ENCODE results near the gene NPFFR1. TPM values are rescaled to one million over a fixed set of nuclear protein-coding genes. Genes with fewer than 3 reads are reported as not detected.

The NPFFR1 gene
- total and polyA plus RNA-seq, 10 of the 15 experiments (the other 5 are each of a cell fraction or from before 2014, with no cell fraction given) = 0.03 TPM; not detected in 9

DNA sequence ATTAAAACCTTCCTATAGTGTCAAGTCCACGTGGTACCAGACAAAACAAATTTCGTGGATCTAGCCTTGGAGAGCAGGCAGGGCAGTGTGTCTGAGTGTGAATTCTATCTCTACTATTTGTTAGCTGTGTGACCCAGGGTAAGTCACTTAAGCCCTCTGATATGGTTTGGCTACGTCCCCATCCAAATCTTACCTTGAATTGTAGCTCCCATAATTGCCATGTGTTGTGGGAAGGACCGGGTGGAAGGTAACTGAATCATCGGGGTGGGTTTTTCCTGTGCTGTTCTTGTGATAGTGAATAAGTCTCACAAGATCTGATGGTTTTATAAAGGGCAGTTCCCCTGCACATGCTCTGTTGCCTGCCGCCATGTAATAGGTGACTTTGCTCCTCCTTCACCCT lies 2.8 kb upstream of the NPFFR1 start:
- Histone ChIP-seq H2AFZ (ENCODE audit: control insufficient read depth, low read depth, low read length) (no peak overlapping the region), H4K20me1 (ENCODE audit: control insufficient read depth, insufficient read depth) (no peaks in the 10 kb centered on the region), H3K9ac (ENCODE audit: control insufficient read depth, insufficient read depth, low read length) (no peak overlapping the region), H3K4me2 (ENCODE audit: control insufficient read depth, insufficient read depth) (no peak overlapping the region), H3K79me2 (ENCODE audit: control insufficient read depth, insufficient read depth, low read length) (no peaks in the 10 kb centered on the region), H3K4me3 (no peak overlapping the region), H3K27me3 (replicated peaks in 1 of 2; ENCODE audit: control insufficient read depth in 2 of 2, insufficient read depth in 2 of 2, low read length in 1 of 2) (peaks cover 7 to 12% of the 10 kb centered on the region in 2 experiments), H3K36me3 (ENCODE audit: control insufficient read depth in 2 of 2, insufficient read depth in 2 of 2, low read length in 1 of 2) (no peaks in the 10 kb centered on the region), H3K4me1 (ENCODE audit: control insufficient read depth, insufficient read depth, low read length) (no peaks in the 10 kb centered on the region), H3K9me3 (replicated peaks; ENCODE audit: control insufficient read depth, insufficient read depth, low read length) (no peaks in the 10 kb centered on the region), H3K27ac (ENCODE audit: control insufficient read depth, insufficient read depth) (no peak overlapping the region)
- WGBS (ENCODE audit: insufficient coverage, insufficient replicate concordance, low lambda C conversion rate, missing lambda C conversion rate) = 48% methylated on average over 6 of the region's 6 CpGs
- POLR2A ChIA-PET = interaction anchor here (0.6 kb wide), 1 partner anchor 28 kb away, joined by 3 read pairs; no protein-coding TSS in a partner anchor
- BruUV-seq (replicated peaks) = no TSS peak
- SMC1A ChIA-PET (ENCODE audit: uncharacterized antibody, unreplicated experiment) = interaction anchor here (3.0 kb wide), 1 partner anchor 10 kb away, joined by 10 read pairs; no protein-coding TSS in a partner anchor
- RAD21 ChIA-PET (ENCODE audit: unreplicated experiment) = no interaction called here
- CTCF ChIA-PET = no interaction called here
- in situ Hi-C loops (cut with MboI) = no loop called here
- intact Hi-C loops (cut with micrococcal nuclease; ENCODE audit: unreplicated experiment) = no loop called here
- no peak for DNase-seq (ENCODE audit: low read depth, low spot score)
- TF ChIP-seq POU2F2 (IDR thresholded peaks at IDR 0.05; ENCODE audit: borderline replicate concordance, low read depth, low read length) (no peak), ZNF207 (IDR thresholded peaks at IDR 0.05; ENCODE audit: borderline replicate concordance) (no peak), SMC3 (IDR thresholded peaks at IDR 0.05; ENCODE audit: borderline replicate concordance, low read length) (no peak), CREM (IDR thresholded peaks at IDR 0.05; ENCODE audit: low read depth) (no peak), E2F4 (IDR thresholded peaks at IDR 0.05; ENCODE audit: low read depth, low read length) (no peak), RCOR1 (conservative IDR thresholded peaks at IDR 0.05; ENCODE audit: low read depth, low read length) (no peak), TARDBP (IDR thresholded peaks at IDR 0.05; ENCODE audit: borderline replicate concordance) (no peak), ZNF24 (IDR thresholded peaks at IDR 0.05) (no peak), NFXL1 (IDR thresholded peaks at IDR 0.05; ENCODE audit: borderline replicate concordance) (no peak)
- TF ChIP-seq, protein P1, sequence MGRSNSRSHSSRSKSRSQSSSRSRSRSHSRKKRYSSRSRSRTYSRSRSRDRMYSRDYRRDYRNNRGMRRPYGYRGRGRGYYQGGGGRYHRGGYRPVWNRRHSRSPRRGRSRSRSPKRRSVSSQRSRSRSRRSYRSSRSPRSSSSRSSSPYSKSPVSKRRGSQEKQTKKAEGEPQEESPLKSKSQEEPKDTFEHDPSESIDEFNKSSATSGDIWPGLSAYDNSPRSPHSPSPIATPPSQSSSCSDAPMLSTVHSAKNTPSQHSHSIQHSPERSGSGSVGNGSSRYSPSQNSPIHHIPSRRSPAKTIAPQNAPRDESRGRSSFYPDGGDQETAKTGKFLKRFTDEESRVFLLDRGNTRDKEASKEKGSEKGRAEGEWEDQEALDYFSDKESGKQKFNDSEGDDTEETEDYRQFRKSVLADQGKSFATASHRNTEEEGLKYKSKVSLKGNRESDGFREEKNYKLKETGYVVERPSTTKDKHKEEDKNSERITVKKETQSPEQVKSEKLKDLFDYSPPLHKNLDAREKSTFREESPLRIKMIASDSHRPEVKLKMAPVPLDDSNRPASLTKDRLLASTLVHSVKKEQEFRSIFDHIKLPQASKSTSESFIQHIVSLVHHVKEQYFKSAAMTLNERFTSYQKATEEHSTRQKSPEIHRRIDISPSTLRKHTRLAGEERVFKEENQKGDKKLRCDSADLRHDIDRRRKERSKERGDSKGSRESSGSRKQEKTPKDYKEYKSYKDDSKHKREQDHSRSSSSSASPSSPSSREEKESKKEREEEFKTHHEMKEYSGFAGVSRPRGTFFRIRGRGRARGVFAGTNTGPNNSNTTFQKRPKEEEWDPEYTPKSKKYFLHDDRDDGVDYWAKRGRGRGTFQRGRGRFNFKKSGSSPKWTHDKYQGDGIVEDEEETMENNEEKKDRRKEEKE (IDR thresholded peaks at IDR 0.05) = no peak
- TF ChIP-seq, protein P2, sequence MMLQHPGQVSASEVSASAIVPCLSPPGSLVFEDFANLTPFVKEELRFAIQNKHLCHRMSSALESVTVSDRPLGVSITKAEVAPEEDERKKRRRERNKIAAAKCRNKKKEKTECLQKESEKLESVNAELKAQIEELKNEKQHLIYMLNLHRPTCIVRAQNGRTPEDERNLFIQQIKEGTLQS (IDR thresholded peaks at IDR 0.05; ENCODE audit: borderline replicate concordance, extremely low read depth, low read depth, low read length) = no peak
- no peak for ATAC-seq
- FAIRE-seq = no peak
